Measurements from ENCODE around the gene HSD11B1. TPM values are rescaled to one million over a fixed set of nuclear protein-coding genes. Genes with fewer than 3 reads are reported as not detected.

The HSD11B1 gene
- total and polyA plus RNA-seq, 2 of the 4 experiments (the other 2 are of a cell fraction) = 0.41 to 0.72 TPM

DNA sequence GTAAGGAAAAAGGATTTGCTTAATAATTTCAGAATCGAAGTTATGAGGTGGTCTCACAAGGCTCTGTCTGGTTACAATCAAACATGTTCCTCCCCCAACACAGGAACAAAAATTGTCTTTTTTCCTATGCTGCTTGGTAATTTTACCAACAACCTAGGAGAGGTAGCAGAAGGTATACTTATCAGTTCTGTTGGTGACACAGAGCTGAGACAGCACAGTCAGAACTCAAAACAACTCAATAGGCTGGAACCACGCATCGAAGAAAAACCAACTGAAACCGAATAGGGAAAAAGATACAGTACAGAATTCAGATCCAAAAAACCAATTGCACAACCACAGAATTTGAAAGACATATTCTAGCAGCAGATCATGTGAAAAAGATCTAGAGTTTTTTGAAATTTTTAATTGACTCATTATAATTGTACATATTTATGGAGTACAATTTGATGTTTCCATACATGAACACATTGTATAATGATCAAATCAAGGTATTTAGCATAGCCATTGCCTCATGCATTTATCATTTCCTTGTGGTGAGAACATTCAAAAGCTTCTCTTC, 25.6 kb upstream of the HSD11B1 start:
- no peak overlapping the region for H3K27ac ChIP-seq (ENCODE audit: insufficient read depth, low read length)
- H3K18ac ChIP-seq (ENCODE audit: low read depth, low read length) = no peak overlapping the region
- H3K9ac ChIP-seq (ENCODE audit: low read depth, low read length) = no peak overlapping the region
- no peaks in the 10 kb centered on the region for H3K9me3 ChIP-seq (ENCODE audit: control insufficient read depth, insufficient read depth, low read length)
- TF ChIP-seq, protein P1, sequence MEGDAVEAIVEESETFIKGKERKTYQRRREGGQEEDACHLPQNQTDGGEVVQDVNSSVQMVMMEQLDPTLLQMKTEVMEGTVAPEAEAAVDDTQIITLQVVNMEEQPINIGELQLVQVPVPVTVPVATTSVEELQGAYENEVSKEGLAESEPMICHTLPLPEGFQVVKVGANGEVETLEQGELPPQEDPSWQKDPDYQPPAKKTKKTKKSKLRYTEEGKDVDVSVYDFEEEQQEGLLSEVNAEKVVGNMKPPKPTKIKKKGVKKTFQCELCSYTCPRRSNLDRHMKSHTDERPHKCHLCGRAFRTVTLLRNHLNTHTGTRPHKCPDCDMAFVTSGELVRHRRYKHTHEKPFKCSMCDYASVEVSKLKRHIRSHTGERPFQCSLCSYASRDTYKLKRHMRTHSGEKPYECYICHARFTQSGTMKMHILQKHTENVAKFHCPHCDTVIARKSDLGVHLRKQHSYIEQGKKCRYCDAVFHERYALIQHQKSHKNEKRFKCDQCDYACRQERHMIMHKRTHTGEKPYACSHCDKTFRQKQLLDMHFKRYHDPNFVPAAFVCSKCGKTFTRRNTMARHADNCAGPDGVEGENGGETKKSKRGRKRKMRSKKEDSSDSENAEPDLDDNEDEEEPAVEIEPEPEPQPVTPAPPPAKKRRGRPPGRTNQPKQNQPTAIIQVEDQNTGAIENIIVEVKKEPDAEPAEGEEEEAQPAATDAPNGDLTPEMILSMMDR (conservative IDR thresholded peaks at IDR 0.05; ENCODE audit: low read depth, low read length) = no peak
- TF ChIP-seq CEBPB (IDR thresholded peaks at IDR 0.05; ENCODE audit: low read depth, low read length) (no peak), SMC3 (IDR thresholded peaks at IDR 0.05; ENCODE audit: low read depth, low read length) (no peak), BHLHE40 (IDR thresholded peaks at IDR 0.05; ENCODE audit: low read depth, low read length) (no peak), CHD1 (IDR thresholded peaks at IDR 0.05; ENCODE audit: low read depth, low read length) (no peak), NFE2L2 (IDR thresholded peaks at IDR 0.05; ENCODE audit: low read depth, low read length) (no peak), MAZ (IDR thresholded peaks at IDR 0.05; ENCODE audit: borderline replicate concordance, low read depth, low read length) (no peak), RFX5 (IDR thresholded peaks at IDR 0.05; ENCODE audit: low read depth, low read length) (no peak), FOS (IDR thresholded peaks at IDR 0.05; ENCODE audit: low read depth, low read length) (no peak), MXI1 (IDR thresholded peaks at IDR 0.05; ENCODE audit: borderline replicate concordance, low read depth, low read length) (no peak), RAD21 (IDR thresholded peaks at IDR 0.05; ENCODE audit: low read length) (no peak), RCOR1 (IDR thresholded peaks at IDR 0.05; ENCODE audit: insufficient replicate concordance, low read length) (no peak), POLR2A (IDR thresholded peaks at IDR 0.05; ENCODE audit: low read depth, low read length) (no peak), MAFK (IDR thresholded peaks at IDR 0.05; ENCODE audit: low read depth, low read length) (no peak)
- TF ChIP-seq, protein P2, sequence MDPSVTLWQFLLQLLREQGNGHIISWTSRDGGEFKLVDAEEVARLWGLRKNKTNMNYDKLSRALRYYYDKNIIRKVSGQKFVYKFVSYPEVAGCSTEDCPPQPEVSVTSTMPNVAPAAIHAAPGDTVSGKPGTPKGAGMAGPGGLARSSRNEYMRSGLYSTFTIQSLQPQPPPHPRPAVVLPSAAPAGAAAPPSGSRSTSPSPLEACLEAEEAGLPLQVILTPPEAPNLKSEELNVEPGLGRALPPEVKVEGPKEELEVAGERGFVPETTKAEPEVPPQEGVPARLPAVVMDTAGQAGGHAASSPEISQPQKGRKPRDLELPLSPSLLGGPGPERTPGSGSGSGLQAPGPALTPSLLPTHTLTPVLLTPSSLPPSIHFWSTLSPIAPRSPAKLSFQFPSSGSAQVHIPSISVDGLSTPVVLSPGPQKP (IDR thresholded peaks at IDR 0.05; ENCODE audit: borderline replicate concordance, low read depth, low read length) = no peak
- TF ChIP-seq, protein P3, sequence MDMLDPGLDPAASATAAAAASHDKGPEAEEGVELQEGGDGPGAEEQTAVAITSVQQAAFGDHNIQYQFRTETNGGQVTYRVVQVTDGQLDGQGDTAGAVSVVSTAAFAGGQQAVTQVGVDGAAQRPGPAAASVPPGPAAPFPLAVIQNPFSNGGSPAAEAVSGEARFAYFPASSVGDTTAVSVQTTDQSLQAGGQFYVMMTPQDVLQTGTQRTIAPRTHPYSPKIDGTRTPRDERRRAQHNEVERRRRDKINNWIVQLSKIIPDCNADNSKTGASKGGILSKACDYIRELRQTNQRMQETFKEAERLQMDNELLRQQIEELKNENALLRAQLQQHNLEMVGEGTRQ (IDR thresholded peaks at IDR 0.05; ENCODE audit: low read depth, low read length) = no peak
- H2AK9ac ChIP-seq (replicated peaks; ENCODE audit: low read depth, low read length, poor library complexity) = no peak overlapping the region
- DNase-seq = no peak
- BruUV-seq (replicated peaks) = no TSS peak
- H2AK5ac ChIP-seq (ENCODE audit: low read depth, low read length) = no peak overlapping the region
- ChIA-PET CTCF (no interaction called here), POLR2A (ENCODE audit: unreplicated experiment) (no interaction called here)
- H3K4ac ChIP-seq (ENCODE audit: low read depth, low read length) = no peak overlapping the region
- H2BK120ac ChIP-seq (ENCODE audit: low read depth, low read length) = no peak overlapping the region
- intact Hi-C loops (cut with micrococcal nuclease) (no loop called here), in situ Hi-C loops (cut with MboI; ENCODE audit: low sequenced_read_pairs) (no loop called here), dilution Hi-C loops (cut with HindIII; ENCODE audit: low sequenced_read_pairs, unreplicated experiment) (no loop called here)
- H4K8ac ChIP-seq (ENCODE audit: low read depth in 2 of 2, low read length in 2 of 2) = no peak overlapping the region
- no peak overlapping the region for H2BK20ac ChIP-seq (ENCODE audit: low read depth, low read length)
- no peak overlapping the region for H2BK5ac ChIP-seq (ENCODE audit: low read depth, low read length, poor library complexity, severe bottlenecking)
- no peak overlapping the region for H2AFZ ChIP-seq (replicated peaks; ENCODE audit: low read length, poor library complexity)
- H4K20me1 ChIP-seq (ENCODE audit: insufficient read depth, low read length) = no peaks in the 10 kb centered on the region
- H3K4me2 ChIP-seq (ENCODE audit: low read depth, low read length) = no peak overlapping the region
- no peak overlapping the region for H3K4me3 ChIP-seq (ENCODE audit: insufficient read depth, low read depth, low read length)
- WGBS, 2 experiments (ENCODE audit: extremely low coverage in 2 of 2, insufficient read length in 1 of 2) = no CpG with 5 or more reads among the region's 4 CpGs
- peaks cover 17% of the 10 kb centered on the region for H3K27me3 ChIP-seq (ENCODE audit: control insufficient read depth, insufficient read depth, low read length)
- H4K91ac ChIP-seq (ENCODE audit: insufficient read depth, low read depth, low read length) = no peak overlapping the region
- no peak overlapping the region for H3K23ac ChIP-seq (ENCODE audit: low read depth, low read length)
- H3K9me1 ChIP-seq (ENCODE audit: insufficient read depth, low read length) = no peaks in the 10 kb centered on the region
- H3K56ac ChIP-seq (ENCODE audit: extremely low read depth, insufficient read depth, low read length) = no peak overlapping the region
- no peaks in the 10 kb centered on the region for H3K79me1 ChIP-seq (ENCODE audit: low read depth in 1 of 2, low read length in 2 of 2)
- no peak overlapping the region for H2BK15ac ChIP-seq (ENCODE audit: low read depth, low read length)
- H4K5ac ChIP-seq (ENCODE audit: low read depth, low read length) = no peak overlapping the region
- ATAC-seq (ENCODE audit: low read depth) = no peak
- no peak overlapping the region for H3K14ac ChIP-seq (replicated peaks; ENCODE audit: low read depth, low read length)
- H3K36me3 ChIP-seq (ENCODE audit: control insufficient read depth, insufficient read depth, low read length) = no peaks in the 10 kb centered on the region
- no peaks in the 10 kb centered on the region; the same call in 1 of the 2 replicates for H3K4me1 ChIP-seq (ENCODE audit: control insufficient read depth, insufficient read depth, low read length)

Data from IMR-90 (cell line).